Glutamatergic neuron (in vitro differentiated cells): ENCODE results near the gene FAM20B. TPM values are rescaled to one million over a fixed set of nuclear protein-coding genes. Genes with fewer than 3 reads are reported as not detected.
A peak's percentile ranks its signal among the peaks of the same experiment; 100 is the strongest.

Experiments
- DNase-seq: peaks from one replicate; pipeline ENCODE4 v3.0.0; 2022
- H3K27ac Mint-ChIP-seq: one replicate; pipeline ENCODE4 v1.8.0; 2020; ENCODE audit warnings: mild to moderate bottlenecking, mixed read lengths, inconsistent platforms; ENCODE audit not compliant: unreplicated experiment
- H3K27me3 Mint-ChIP-seq: one replicate; pipeline ENCODE4 v1.8.0; 2020; ENCODE audit warnings: mild to moderate bottlenecking, moderate library complexity, mixed read lengths, inconsistent platforms; ENCODE audit not compliant: unreplicated experiment
- H3K36me3 Mint-ChIP-seq: one replicate; pipeline ENCODE4 v1.8.0; 2020; ENCODE audit warnings: mild to moderate bottlenecking, mixed read lengths, inconsistent platforms; ENCODE audit not compliant: unreplicated experiment
- H3K4me1 Mint-ChIP-seq: one replicate; pipeline ENCODE4 v1.8.0; 2020; ENCODE audit warnings: mild to moderate bottlenecking, low read depth, mixed read lengths, inconsistent platforms; ENCODE audit not compliant: unreplicated experiment
- H3K4me3 Mint-ChIP-seq: one replicate; pipeline ENCODE4 v1.8.0; 2020; ENCODE audit warnings: mild to moderate bottlenecking, mixed read lengths, inconsistent platforms; ENCODE audit not compliant: unreplicated experiment
- H3K9me3 Mint-ChIP-seq: one replicate; pipeline ENCODE4 v1.8.0; 2020; ENCODE audit warnings: mild to moderate bottlenecking, moderate library complexity, mixed read lengths, inconsistent platforms; ENCODE audit not compliant: unreplicated experiment
- total RNA-seq: library from RNA; stranded (reverse); fragmentation: NEBNext Ultra II Directional; extraction: Animal tissue kit (Norgen Biotek cat#: 25700); gene quantifications from one replicate; pipeline ENCODE4 v1.2.1, GENCODE V29; 2021; ENCODE audit not compliant: unreplicated experiment
- TF ChIP-seq, protein P1 (sequence below): fragments of 200-600 bp; sonication (generic); IDR thresholded peaks from one replicate; pipeline ENCODE4 v1.5.0; 2021; ENCODE audit not compliant: partially characterized antibody, unreplicated experiment

Gene FAM20B
- total RNA-seq, 1 donor from 2014 or later: 39.3 TPM

DNA sequence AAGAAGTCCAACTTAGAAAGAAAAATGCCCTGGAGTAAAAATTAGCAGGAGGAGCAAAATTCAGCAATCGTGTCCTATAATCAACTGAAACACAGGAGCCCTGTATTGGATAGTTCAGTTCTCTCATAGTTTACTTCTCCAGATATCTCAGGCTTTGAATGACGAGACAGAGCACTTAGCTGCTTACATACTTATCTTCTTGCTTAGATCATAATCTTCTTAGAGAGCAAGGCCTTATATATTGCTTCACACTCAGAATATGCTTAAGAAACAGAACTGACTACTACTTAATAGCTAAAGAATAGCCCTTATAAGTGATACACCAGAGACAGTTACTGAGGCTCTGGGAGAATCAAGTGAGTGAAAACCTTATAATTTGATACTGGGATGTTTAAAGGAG lies 95.0 kb downstream of the FAM20B start:
- TF ChIP-seq, protein P1, sequence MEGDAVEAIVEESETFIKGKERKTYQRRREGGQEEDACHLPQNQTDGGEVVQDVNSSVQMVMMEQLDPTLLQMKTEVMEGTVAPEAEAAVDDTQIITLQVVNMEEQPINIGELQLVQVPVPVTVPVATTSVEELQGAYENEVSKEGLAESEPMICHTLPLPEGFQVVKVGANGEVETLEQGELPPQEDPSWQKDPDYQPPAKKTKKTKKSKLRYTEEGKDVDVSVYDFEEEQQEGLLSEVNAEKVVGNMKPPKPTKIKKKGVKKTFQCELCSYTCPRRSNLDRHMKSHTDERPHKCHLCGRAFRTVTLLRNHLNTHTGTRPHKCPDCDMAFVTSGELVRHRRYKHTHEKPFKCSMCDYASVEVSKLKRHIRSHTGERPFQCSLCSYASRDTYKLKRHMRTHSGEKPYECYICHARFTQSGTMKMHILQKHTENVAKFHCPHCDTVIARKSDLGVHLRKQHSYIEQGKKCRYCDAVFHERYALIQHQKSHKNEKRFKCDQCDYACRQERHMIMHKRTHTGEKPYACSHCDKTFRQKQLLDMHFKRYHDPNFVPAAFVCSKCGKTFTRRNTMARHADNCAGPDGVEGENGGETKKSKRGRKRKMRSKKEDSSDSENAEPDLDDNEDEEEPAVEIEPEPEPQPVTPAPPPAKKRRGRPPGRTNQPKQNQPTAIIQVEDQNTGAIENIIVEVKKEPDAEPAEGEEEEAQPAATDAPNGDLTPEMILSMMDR: no peak
- no peaks in the 10 kb centered on the region for H3K9me3 Mint-ChIP-seq
- H3K27ac Mint-ChIP-seq: no peak overlapping the region
- peaks cover 4% of the 10 kb centered on the region for H3K36me3 Mint-ChIP-seq
- H3K27me3 Mint-ChIP-seq: no peaks in the 10 kb centered on the region
- DNase-seq: no peak
- H3K4me1 Mint-ChIP-seq: no peaks in the 10 kb centered on the region
- H3K4me3 Mint-ChIP-seq: no peak overlapping the region

- Mint-ChIP-seq H3K27ac (no peak overlapping the region), H3K9me3 (no peaks in the 10 kb centered on the region), H3K27me3 (no peaks in the 10 kb centered on the region), H3K4me1 (no peaks in the 10 kb centered on the region), H3K36me3 (peaks cover 4% of the 10 kb centered on the region), H3K4me3 (no peak overlapping the region)
- no peak for DNase-seq
- TF ChIP-seq, protein P1: peak; percentile 61
Observed at GRCh38 chr1:179121159-179121938, 95.7 kb downstream of the FAM20B start.

DNA sequence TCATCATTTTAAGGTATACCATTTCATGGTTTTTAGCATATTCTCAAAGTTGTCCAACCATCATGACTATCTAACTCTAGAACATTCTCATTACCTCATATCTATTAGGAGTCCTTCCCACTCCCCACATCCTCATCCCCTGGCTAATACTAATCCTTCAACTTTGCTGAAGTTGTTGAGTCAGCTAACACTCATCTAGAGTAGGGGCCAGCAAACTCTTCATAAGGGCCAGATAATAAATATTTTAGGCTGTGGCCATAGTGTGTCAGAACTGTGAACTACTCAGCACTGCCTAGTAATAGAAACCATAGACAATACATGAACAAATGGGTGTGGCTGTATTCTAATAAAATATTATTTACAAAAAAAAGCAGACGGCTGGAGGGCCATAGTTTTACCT lies 99.2 kb downstream of the FAM20B start:
- TF ChIP-seq, protein P1: no peak
- H3K4me3 Mint-ChIP-seq: no peak overlapping the region
- no peaks in the 10 kb centered on the region for H3K4me1 Mint-ChIP-seq
- H3K36me3 Mint-ChIP-seq: no peaks in the 10 kb centered on the region
- H3K27me3 Mint-ChIP-seq: no peaks in the 10 kb centered on the region
- H3K9me3 Mint-ChIP-seq: no peaks in the 10 kb centered on the region
- H3K27ac Mint-ChIP-seq: no peak overlapping the region
- DNase-seq: no peak

Other genes with a start within 250 kb of the FAM20B start
- gene ANGPTL1, start 154.8 kb upstream of the FAM20B start, total RNA-seq: not detected
- gene TOR3A, start 56.2 kb downstream of the FAM20B start, total RNA-seq: 8.2 TPM
- 24.7 TPM for gene ABL2, start 203.8 kb downstream of the FAM20B start, total RNA-seq